Measurements from ENCODE around the gene UCN. TPM values are rescaled to one million over a fixed set of nuclear protein-coding genes. Genes with fewer than 3 reads are reported as not detected.

The UCN gene
- total and polyA plus RNA-seq, 2 donors (not counting 1 experiment from before 2014, with no cell fraction given), result 1.2 TPM; not detected in 1

- DNase-seq (ENCODE audit: low read depth in 2 of 2), result no peak
- H3K9ac ChIP-seq (ENCODE audit: insufficient read depth, low read length), result no peak overlapping the region
- H3K4me2 ChIP-seq (ENCODE audit: extremely low read depth, insufficient read depth, low read length), result no peak overlapping the region
- H3K4me3 ChIP-seq (replicated peaks in 1 of 4; ENCODE audit: control extremely low read depth in 1 of 4, insufficient read depth in 1 of 4, low read depth in 3 of 4, low read length in 4 of 4), result no peak overlapping the region
- peaks cover 4% of the 10 kb centered on the region for H3K4me1 ChIP-seq (ENCODE audit: control insufficient read depth, extremely low read depth, insufficient read depth, low read length)
- H4K20me1 ChIP-seq (ENCODE audit: control insufficient read depth, extremely low read depth, insufficient read depth, low read length), result no peaks in the 10 kb centered on the region
- TF ChIP-seq EZH2 (IDR thresholded peaks at IDR 0.05; ENCODE audit: low read length, missing control alignments) (no peak), CTCF (conservative IDR thresholded peaks at IDR 0.05 in 1 of 2, IDR thresholded peaks at IDR 0.05 in 1 of 2; ENCODE audit: low read depth in 1 of 2, low read length in 2 of 2) (no peak)
- peaks cover 8% of the 10 kb centered on the region for H3K27me3 ChIP-seq (ENCODE audit: control insufficient read depth, insufficient read depth, low read length)
- H2AFZ ChIP-seq (ENCODE audit: low read length), result no peak overlapping the region
- no peak overlapping the region for H3K27ac ChIP-seq (ENCODE audit: insufficient read depth, low read length)
- H3K9me3 ChIP-seq (ENCODE audit: control insufficient read depth, insufficient read depth, low read depth, low read length), result no peaks in the 10 kb centered on the region
- H3K79me2 ChIP-seq (ENCODE audit: control insufficient read depth, insufficient read depth, low read length), result no peaks in the 10 kb centered on the region
- no peaks in the 10 kb centered on the region for H3K36me3 ChIP-seq (ENCODE audit: control insufficient read depth, insufficient read depth, low read length)
These were observed 11.1 kb downstream of the UCN start for GRCh38 chr2:27297195-27297594.

GRCh38 chr2:27296481-27296880 is 11.8 kb downstream of the UCN start:
- Histone ChIP-seq H3K4me3 (replicated peaks in 1 of 4; ENCODE audit: control extremely low read depth in 1 of 4, insufficient read depth in 1 of 4, low read depth in 3 of 4, low read length in 4 of 4) (no peak overlapping the region), H3K9me3 (ENCODE audit: control insufficient read depth, insufficient read depth, low read depth, low read length) (no peaks in the 10 kb centered on the region), H3K9ac (ENCODE audit: insufficient read depth, low read length) (no peak overlapping the region), H3K27ac (ENCODE audit: insufficient read depth, low read length) (no peak overlapping the region), H3K27me3 (ENCODE audit: control insufficient read depth, insufficient read depth, low read length) (peaks cover 10% of the 10 kb centered on the region), H2AFZ (ENCODE audit: low read length) (no peak overlapping the region), H3K4me2 (ENCODE audit: extremely low read depth, insufficient read depth, low read length) (no peak overlapping the region), H3K36me3 (ENCODE audit: control insufficient read depth, insufficient read depth, low read length) (no peaks in the 10 kb centered on the region), H4K20me1 (ENCODE audit: control insufficient read depth, extremely low read depth, insufficient read depth, low read length) (no peaks in the 10 kb centered on the region), H3K79me2 (ENCODE audit: control insufficient read depth, insufficient read depth, low read length) (no peaks in the 10 kb centered on the region), H3K4me1 (ENCODE audit: control insufficient read depth, extremely low read depth, insufficient read depth, low read length) (peaks cover 4% of the 10 kb centered on the region)
- TF ChIP-seq EZH2 (IDR thresholded peaks at IDR 0.05; ENCODE audit: low read length, missing control alignments) (no peak), CTCF (conservative IDR thresholded peaks at IDR 0.05 in 1 of 2, IDR thresholded peaks at IDR 0.05 in 1 of 2; ENCODE audit: low read depth in 1 of 2, low read length in 2 of 2) (no peak)
- peak in 1 of 2 donors; percentile 26 for DNase-seq (ENCODE audit: low read depth in 2 of 2)

GRCh38 chr2:27294928-27295327 is 13.3 kb downstream of the UCN start:
- Histone ChIP-seq H4K20me1 (ENCODE audit: control insufficient read depth, extremely low read depth, insufficient read depth, low read length) (no peaks in the 10 kb centered on the region), H3K9me3 (ENCODE audit: control insufficient read depth, insufficient read depth, low read depth, low read length) (no peaks in the 10 kb centered on the region), H3K27ac (ENCODE audit: insufficient read depth, low read length) (no peak overlapping the region), H3K27me3 (ENCODE audit: control insufficient read depth, insufficient read depth, low read length) (peaks cover 14% of the 10 kb centered on the region), H3K4me3 (replicated peaks in 1 of 4; ENCODE audit: control extremely low read depth in 1 of 4, insufficient read depth in 1 of 4, low read depth in 3 of 4, low read length in 4 of 4) (no peak overlapping the region), H3K4me1 (ENCODE audit: control insufficient read depth, extremely low read depth, insufficient read depth, low read length) (peaks cover 4% of the 10 kb centered on the region), H2AFZ (ENCODE audit: low read length) (no peak overlapping the region), H3K9ac (ENCODE audit: insufficient read depth, low read length) (no peak overlapping the region), H3K79me2 (ENCODE audit: control insufficient read depth, insufficient read depth, low read length) (no peaks in the 10 kb centered on the region), H3K36me3 (ENCODE audit: control insufficient read depth, insufficient read depth, low read length) (no peaks in the 10 kb centered on the region), H3K4me2 (ENCODE audit: extremely low read depth, insufficient read depth, low read length) (no peak overlapping the region)
- TF ChIP-seq CTCF (conservative IDR thresholded peaks at IDR 0.05 in 1 of 2, IDR thresholded peaks at IDR 0.05 in 1 of 2; ENCODE audit: low read depth in 1 of 2, low read length in 2 of 2), result no peak
- no peak for TF ChIP-seq EZH2 (IDR thresholded peaks at IDR 0.05; ENCODE audit: low read length, missing control alignments)
- DNase-seq (ENCODE audit: low read depth in 2 of 2), result no peak
